SK-N-SH treated with all-trans-retinoic acid at 6 μM for 48 hours (cell line): Measurements from ENCODE around the gene FHIT.

Experiments used
- ATAC-seq: fragments of 200-7000 bp; cut with Tn5 transposase; 3 replicates; pipeline ENCODE4 v1.9.1; 2020; ENCODE audit warnings: mild to moderate bottlenecking, moderate library complexity
- ARNTL ChIP-seq: fragments of 450-650 bp; formaldehyde crosslinking; IDR thresholded peaks from 2 replicates; pipeline ENCODE4 v1.5.0; 2020; ENCODE audit warnings: low read depth, mild to moderate bottlenecking, moderate library complexity, borderline replicate concordance
- BACH2 ChIP-seq: fragments of 250-450 bp; sonication (Bioruptor Pico); IDR thresholded peaks from 2 replicates; pipeline ENCODE4 v1.9.0; 2021; ENCODE audit warnings: mild to moderate bottlenecking, borderline replicate concordance
- ESRRG ChIP-seq: fragments of 250-450 bp; sonication (Bioruptor Pico); IDR thresholded peaks from 2 replicates; pipeline ENCODE4 v1.6.1; 2021; ENCODE audit warnings: mild to moderate bottlenecking
- GLIS3 ChIP-seq: fragments of 250-450 bp; sonication (Bioruptor Pico); IDR thresholded peaks from 2 replicates; pipeline ENCODE4 v1.5.0; 2020; ENCODE audit warnings: mild to moderate bottlenecking, moderate library complexity
- ISL1 ChIP-seq: fragments of 250-450 bp; sonication (Bioruptor Pico); IDR thresholded peaks from 2 replicates; pipeline ENCODE4 v2.1.2; 2022; ENCODE audit warnings: mild to moderate bottlenecking, moderate library complexity
- OSR1 ChIP-seq: fragments of 250-450 bp; sonication (Bioruptor Pico); IDR thresholded peaks from 2 replicates; pipeline ENCODE4 v1.8.0; 2022; ENCODE audit warnings: moderate library complexity, mild to moderate bottlenecking, inconsistent platforms
- PATZ1 ChIP-seq: fragments of 250-450 bp; sonication (Bioruptor Pico); IDR thresholded peaks from 2 replicates; pipeline ENCODE4 v1.8.0; 2020; ENCODE audit warnings: mild to moderate bottlenecking, moderate library complexity, borderline replicate concordance
- POU6F1 ChIP-seq: fragments of 250-450 bp; sonication (Bioruptor Pico); IDR thresholded peaks from 2 replicates; pipeline ENCODE4 v1.8.0; 2021; ENCODE audit warnings: low read depth, mild to moderate bottlenecking, moderate library complexity, borderline replicate concordance
- PPARA ChIP-seq: fragments of 250-450 bp; sonication (Bioruptor Pico); IDR thresholded peaks from 2 replicates; pipeline ENCODE4 v1.5.0; 2020; ENCODE audit warnings: mild to moderate bottlenecking, borderline replicate concordance
- RARB ChIP-seq: fragments of 250-450 bp; sonication (Bioruptor Pico); IDR thresholded peaks from 2 replicates; pipeline ENCODE4 v1.8.0; 2021; ENCODE audit warnings: mild to moderate bottlenecking, moderate library complexity
- SNAI2 ChIP-seq: fragments of 250-450 bp; sonication (Bioruptor Pico); IDR thresholded peaks from 2 replicates; pipeline ENCODE4 v1.5.0; 2020; ENCODE audit warnings: mild to moderate bottlenecking, moderate library complexity
- TCF4 ChIP-seq: fragments of 250-450 bp; sonication (Bioruptor Pico); IDR thresholded peaks from 2 replicates; pipeline ENCODE4 v1.8.0; 2021; ENCODE audit warnings: mild to moderate bottlenecking, moderate library complexity, borderline replicate concordance
- TOX ChIP-seq: fragments of 250-450 bp; sonication (Bioruptor Pico); IDR thresholded peaks from 2 replicates; pipeline ENCODE4 v1.8.0; 2021; ENCODE audit warnings: mild to moderate bottlenecking, moderate library complexity, borderline replicate concordance
- ZFP3 ChIP-seq: fragments of 250-450 bp; sonication (Bioruptor Pico); IDR thresholded peaks from 2 replicates; pipeline ENCODE4 v1.5.0; 2020; ENCODE audit warnings: mild to moderate bottlenecking, moderate library complexity
- ZNF70 ChIP-seq: fragments of 450-650 bp; formaldehyde crosslinking; IDR thresholded peaks from 2 replicates; pipeline ENCODE4 v1.5.0; 2020; ENCODE audit warnings: mild to moderate bottlenecking, moderate library complexity
- ZNF8 ChIP-seq: fragments of 450-650 bp; formaldehyde crosslinking; IDR thresholded peaks from 2 replicates; pipeline ENCODE4 v1.5.0; 2020; ENCODE audit warnings: mild to moderate bottlenecking, moderate library complexity
- TF ChIP-seq, protein P1 (sequence below): fragments of 250-450 bp; sonication (Bioruptor Pico); IDR thresholded peaks from 2 replicates; pipeline ENCODE4 v1.5.0; 2020; ENCODE audit warnings: mild to moderate bottlenecking, moderate library complexity
- TF ChIP-seq, protein P2 (sequence below): fragments of 250-450 bp; sonication (Bioruptor Pico); IDR thresholded peaks from 2 replicates; pipeline ENCODE4 v1.5.1; 2021; ENCODE audit warnings: mild to moderate bottlenecking, moderate library complexity

The FHIT gene

GRCh38 chr3:60707452-60708020, 543.7 kb downstream of the FHIT start:
- ATAC-seq: peak; percentile 81
- TF ChIP-seq ZFP3 (CRISPR knock-in tag) (no peak), ZNF8 (CRISPR knock-in tag) (no peak), ISL1 (CRISPR knock-in tag) (peak; percentile 47; the same call in 1 of the 2 replicates), SNAI2 (CRISPR knock-in tag) (no peak), PPARA (CRISPR knock-in tag) (no peak)
- TF ChIP-seq, all 23 proteins: peak for 1

DNA sequence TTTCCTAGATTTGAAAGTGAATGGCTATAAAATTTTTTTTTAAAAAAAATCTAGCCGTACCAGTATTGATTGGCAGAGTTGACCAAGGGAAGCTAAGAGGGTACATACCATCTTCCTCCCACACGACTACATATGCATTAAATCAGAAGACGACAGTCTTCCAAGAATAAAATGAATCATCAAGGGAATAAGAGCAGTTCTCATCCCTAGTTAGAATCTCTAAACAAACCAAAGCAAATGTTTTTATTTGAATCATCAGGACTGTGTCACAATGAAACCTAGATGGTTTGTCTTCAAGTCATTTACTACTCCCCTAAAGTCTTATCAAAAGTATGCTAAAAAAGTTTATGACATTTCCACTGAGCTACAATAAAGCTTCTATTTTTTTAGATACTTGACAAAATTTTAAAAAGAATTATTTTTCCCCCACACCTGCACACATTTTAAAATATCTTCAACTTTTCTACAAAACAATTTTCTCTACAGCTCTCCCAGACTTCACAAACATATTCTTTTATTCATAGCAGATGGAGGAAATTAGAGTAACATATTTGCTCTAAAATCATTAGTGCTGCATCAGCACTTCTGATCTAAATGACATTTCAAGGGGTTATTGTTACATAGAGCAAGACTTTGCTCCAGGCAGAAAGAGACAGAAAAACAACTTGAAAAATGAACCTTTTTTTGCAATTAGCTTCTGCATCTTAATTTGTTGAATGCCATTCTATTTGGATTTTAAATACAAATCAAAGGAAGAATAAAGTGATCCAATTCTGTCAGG, 547.1 kb downstream of the FHIT start:
- no peak for TF ChIP-seq GLIS3 (CRISPR knock-in tag)
- no peak for TF ChIP-seq ZFP3 (CRISPR knock-in tag)
- no peak for TF ChIP-seq ISL1 (CRISPR knock-in tag)
- TF ChIP-seq, protein P1, sequence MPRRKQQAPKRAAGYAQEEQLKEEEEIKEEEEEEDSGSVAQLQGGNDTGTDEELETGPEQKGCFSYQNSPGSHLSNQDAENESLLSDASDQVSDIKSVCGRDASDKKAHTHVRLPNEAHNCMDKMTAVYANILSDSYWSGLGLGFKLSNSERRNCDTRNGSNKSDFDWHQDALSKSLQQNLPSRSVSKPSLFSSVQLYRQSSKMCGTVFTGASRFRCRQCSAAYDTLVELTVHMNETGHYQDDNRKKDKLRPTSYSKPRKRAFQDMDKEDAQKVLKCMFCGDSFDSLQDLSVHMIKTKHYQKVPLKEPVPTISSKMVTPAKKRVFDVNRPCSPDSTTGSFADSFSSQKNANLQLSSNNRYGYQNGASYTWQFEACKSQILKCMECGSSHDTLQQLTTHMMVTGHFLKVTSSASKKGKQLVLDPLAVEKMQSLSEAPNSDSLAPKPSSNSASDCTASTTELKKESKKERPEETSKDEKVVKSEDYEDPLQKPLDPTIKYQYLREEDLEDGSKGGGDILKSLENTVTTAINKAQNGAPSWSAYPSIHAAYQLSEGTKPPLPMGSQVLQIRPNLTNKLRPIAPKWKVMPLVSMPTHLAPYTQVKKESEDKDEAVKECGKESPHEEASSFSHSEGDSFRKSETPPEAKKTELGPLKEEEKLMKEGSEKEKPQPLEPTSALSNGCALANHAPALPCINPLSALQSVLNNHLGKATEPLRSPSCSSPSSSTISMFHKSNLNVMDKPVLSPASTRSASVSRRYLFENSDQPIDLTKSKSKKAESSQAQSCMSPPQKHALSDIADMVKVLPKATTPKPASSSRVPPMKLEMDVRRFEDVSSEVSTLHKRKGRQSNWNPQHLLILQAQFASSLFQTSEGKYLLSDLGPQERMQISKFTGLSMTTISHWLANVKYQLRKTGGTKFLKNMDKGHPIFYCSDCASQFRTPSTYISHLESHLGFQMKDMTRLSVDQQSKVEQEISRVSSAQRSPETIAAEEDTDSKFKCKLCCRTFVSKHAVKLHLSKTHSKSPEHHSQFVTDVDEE (CRISPR knock-in tag): no peak
- no peak for TF ChIP-seq RARB (CRISPR knock-in tag)
- ATAC-seq: peak; percentile 70

- peak; percentile 33; the same call in 1 of the 3 replicates for ATAC-seq
- no peak for TF ChIP-seq ESRRG (CRISPR knock-in tag)
- TF ChIP-seq, protein P2, sequence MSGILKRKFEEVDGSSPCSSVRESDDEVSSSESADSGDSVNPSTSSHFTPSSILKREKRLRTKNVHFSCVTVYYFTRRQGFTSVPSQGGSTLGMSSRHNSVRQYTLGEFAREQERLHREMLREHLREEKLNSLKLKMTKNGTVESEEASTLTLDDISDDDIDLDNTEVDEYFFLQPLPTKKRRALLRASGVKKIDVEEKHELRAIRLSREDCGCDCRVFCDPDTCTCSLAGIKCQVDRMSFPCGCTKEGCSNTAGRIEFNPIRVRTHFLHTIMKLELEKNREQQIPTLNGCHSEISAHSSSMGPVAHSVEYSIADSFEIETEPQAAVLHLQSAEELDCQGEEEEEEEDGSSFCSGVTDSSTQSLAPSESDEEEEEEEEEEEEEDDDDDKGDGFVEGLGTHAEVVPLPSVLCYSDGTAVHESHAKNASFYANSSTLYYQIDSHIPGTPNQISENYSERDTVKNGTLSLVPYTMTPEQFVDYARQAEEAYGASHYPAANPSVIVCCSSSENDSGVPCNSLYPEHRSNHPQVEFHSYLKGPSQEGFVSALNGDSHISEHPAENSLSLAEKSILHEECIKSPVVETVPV (CRISPR knock-in tag): no peak
- no peak for TF ChIP-seq BACH2 (CRISPR knock-in tag)
- no peak for TF ChIP-seq POU6F1 (CRISPR knock-in tag)
- no peak for TF ChIP-seq PATZ1
- TF ChIP-seq ARNTL (CRISPR knock-in tag): no peak
- no peak for TF ChIP-seq ZNF8 (CRISPR knock-in tag)
- TF ChIP-seq TCF4 (CRISPR knock-in tag): no peak
- TF ChIP-seq OSR1 (CRISPR knock-in tag): no peak
- TF ChIP-seq, all 23 proteins: peak for 0
These were observed 548.2 kb downstream of the FHIT start for GRCh38 chr3:60703008-60703407.

DNA sequence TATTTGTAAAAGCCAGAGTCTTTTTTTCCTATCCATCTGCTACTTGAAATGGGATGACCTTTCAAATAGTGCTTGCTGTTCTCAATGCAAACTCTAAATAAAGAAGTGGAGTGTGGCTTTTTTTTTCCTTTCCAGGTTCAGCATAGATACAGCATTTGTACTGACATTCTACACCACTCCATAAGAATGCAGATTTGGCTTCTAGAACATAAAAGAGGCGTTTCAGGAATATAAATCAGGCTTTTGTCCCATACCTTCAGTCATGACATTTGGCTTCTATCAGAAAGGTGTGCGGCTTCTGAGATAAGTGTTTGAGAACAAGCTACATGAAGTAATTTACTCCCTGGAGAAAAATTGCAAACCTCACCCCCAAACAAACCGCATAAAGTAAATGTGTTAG, 553.1 kb downstream of the FHIT start:
- ATAC-seq: no peak
- TF ChIP-seq SNAI2 (CRISPR knock-in tag) (no peak), GLIS3 (CRISPR knock-in tag) (no peak), ZNF70 (CRISPR knock-in tag) (no peak), TOX (CRISPR knock-in tag) (no peak), OSR1 (CRISPR knock-in tag) (no peak), TCF4 (CRISPR knock-in tag) (no peak)
